AG09309 (cell line): ENCODE measurements around the gene PLA2G15.

Source experiments
- DNase-seq: peaks from one replicate; pipeline ENCODE4 v3.0.0-alpha.2; 2010; ENCODE audit warnings: low read depth
- H3K4me3 ChIP-seq: 2 replicates; pipeline ENCODE4 v1.5.1; 2011; ENCODE audit warnings: mild to moderate bottlenecking, low read depth, low read length, moderate library complexity; ENCODE audit not compliant: control insufficient read depth
- CTCF ChIP-seq: IDR thresholded peaks from 2 replicates; pipeline ENCODE4 v1.5.1; 2011; ENCODE audit warnings: mild to moderate bottlenecking, low read depth, low read length, inconsistent platforms; ENCODE audit not compliant: insufficient read depth, control insufficient read depth; ENCODE audit errors: missing control alignments

Gene PLA2G15

GRCh38 chr16:68244903-68245853, at the start of gene PLA2G15:
Gene PLA2G15, plus strand, starts transcription at chr16:68245373. Its CDS starts 54 bp downstream, at chr16:68245427.
- peak within 1 kb of the TSS; percentile 96 for H3K4me3 ChIP-seq
- no peak for TF ChIP-seq CTCF
- peak; percentile 78 for DNase-seq

- TF ChIP-seq CTCF: no peak
- DNase-seq: no peak
- no peak overlapping the region for H3K4me3 ChIP-seq
Measured at GRCh38 chr16:68197250-68197649, 47.9 kb upstream of the PLA2G15 start.

- no peak for DNase-seq
- no peak for TF ChIP-seq CTCF
Measured at GRCh38 chr16:68200088-68200783, 44.9 kb upstream of the PLA2G15 start.

GRCh38 chr16:68202091-68202519, 43.1 kb upstream of the PLA2G15 start:
- TF ChIP-seq CTCF: no peak
- DNase-seq: no peak
- H3K4me3 ChIP-seq: no peak overlapping the region

More at GRCh38 chr16:68200088-68200783, 44.9 kb upstream of the PLA2G15 start:
- no peak overlapping the region for H3K4me3 ChIP-seq

- TF ChIP-seq CTCF: no peak
Measured at GRCh38 chr16:68206245-68206644, 38.9 kb upstream of the PLA2G15 start.

GRCh38 chr16:68214726-68215125, 30.4 kb upstream of the PLA2G15 start:
- no peak overlapping the region for H3K4me3 ChIP-seq
- DNase-seq: no peak
- TF ChIP-seq CTCF: no peak

More at GRCh38 chr16:68206245-68206644, 38.9 kb upstream of the PLA2G15 start:
- no peak for DNase-seq
- H3K4me3 ChIP-seq: no peak overlapping the region
